Neural cell (in vitro differentiated cells): Measurements from ENCODE around the gene POP5.
"Not testable (repeated sequence)": the region's sequence is repeated elsewhere in the genome, so short reads cannot be mapped to it uniquely, and the experiment has no call there.

ENCODE experiments used
- EP300 ChIP-seq: fragments of 450-650 bp; conservative IDR thresholded peaks from 2 replicates; pipeline ENCODE4 v1.6.1; 2014; ENCODE audit warnings: antibody characterized with exemption, mild to moderate bottlenecking, moderate library complexity; ENCODE audit not compliant: poor library complexity, severe bottlenecking
- EZH2 ChIP-seq: fragments of 200-600, 300-800 bp; shearing (Covaris generic), sonication (generic); IDR thresholded peaks from 2 replicates; pipeline ENCODE4 v1.6.1; 2014; ENCODE audit warnings: antibody characterized with exemption, low read length, borderline replicate concordance, mild to moderate bottlenecking; ENCODE audit not compliant: insufficient read depth, poor library complexity, severe bottlenecking
- MXI1 ChIP-seq: fragments of 450-650 bp; conservative IDR thresholded peaks from 2 replicates; pipeline ENCODE4 v1.6.1; 2014; ENCODE audit warnings: antibody characterized with exemption, mild to moderate bottlenecking; ENCODE audit not compliant: poor library complexity, severe bottlenecking
- POLR2AphosphoS5 ChIP-seq: IDR thresholded peaks from 2 replicates; pipeline ENCODE4 v1.6.1; 2012
- RAD21 ChIP-seq: fragments of 450-650 bp; conservative IDR thresholded peaks from 2 replicates; pipeline ENCODE4 v1.6.1; 2014; ENCODE audit warnings: antibody characterized with exemption, mild to moderate bottlenecking, moderate library complexity
- SMC3 ChIP-seq: fragments of 450-650 bp; conservative IDR thresholded peaks from 2 replicates; pipeline ENCODE4 v1.6.1; 2014; ENCODE audit warnings: antibody characterized with exemption, mild to moderate bottlenecking, moderate library complexity; ENCODE audit not compliant: poor library complexity
- TAF1 ChIP-seq: IDR thresholded peaks from 2 replicates; pipeline ENCODE4 v1.6.1; 2012; ENCODE audit warnings: low read depth
- TF ChIP-seq, protein P1 (sequence below): fragments of 450-650 bp; IDR thresholded peaks from 2 replicates; pipeline ENCODE4 v1.5.1; 2014; ENCODE audit warnings: antibody characterized with exemption, mild to moderate bottlenecking, moderate library complexity; ENCODE audit not compliant: poor library complexity, severe bottlenecking
- TF ChIP-seq, protein P2 (sequence below): IDR thresholded peaks from 2 replicates; pipeline ENCODE4 v1.6.1; 2012; ENCODE audit warnings: borderline replicate concordance

DNA sequence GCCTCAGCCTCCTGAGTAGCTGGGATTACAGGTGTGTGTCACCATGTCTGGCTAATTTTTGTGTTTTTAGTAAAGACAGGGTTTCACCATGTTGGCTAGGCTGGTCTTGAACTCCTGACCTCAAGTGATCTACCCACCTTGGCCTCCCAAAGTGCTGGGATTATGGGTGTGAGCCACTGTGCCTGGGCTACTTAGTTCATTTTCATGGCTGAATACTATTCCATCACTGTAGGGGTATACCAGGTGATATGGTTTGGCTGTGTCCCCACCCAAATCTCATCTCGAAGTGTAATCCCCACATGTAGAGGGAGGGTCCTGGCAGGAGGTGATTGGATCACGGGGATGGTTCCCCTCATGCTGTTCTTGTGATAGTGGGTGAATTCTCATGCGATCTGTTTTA is 36.0 kb upstream of the POP5 start:
- not testable (repeated sequence) for TF ChIP-seq TAF1, EZH2, RAD21, POLR2AphosphoS5, SMC3, MXI1, EP300
- TF ChIP-seq, protein P1, sequence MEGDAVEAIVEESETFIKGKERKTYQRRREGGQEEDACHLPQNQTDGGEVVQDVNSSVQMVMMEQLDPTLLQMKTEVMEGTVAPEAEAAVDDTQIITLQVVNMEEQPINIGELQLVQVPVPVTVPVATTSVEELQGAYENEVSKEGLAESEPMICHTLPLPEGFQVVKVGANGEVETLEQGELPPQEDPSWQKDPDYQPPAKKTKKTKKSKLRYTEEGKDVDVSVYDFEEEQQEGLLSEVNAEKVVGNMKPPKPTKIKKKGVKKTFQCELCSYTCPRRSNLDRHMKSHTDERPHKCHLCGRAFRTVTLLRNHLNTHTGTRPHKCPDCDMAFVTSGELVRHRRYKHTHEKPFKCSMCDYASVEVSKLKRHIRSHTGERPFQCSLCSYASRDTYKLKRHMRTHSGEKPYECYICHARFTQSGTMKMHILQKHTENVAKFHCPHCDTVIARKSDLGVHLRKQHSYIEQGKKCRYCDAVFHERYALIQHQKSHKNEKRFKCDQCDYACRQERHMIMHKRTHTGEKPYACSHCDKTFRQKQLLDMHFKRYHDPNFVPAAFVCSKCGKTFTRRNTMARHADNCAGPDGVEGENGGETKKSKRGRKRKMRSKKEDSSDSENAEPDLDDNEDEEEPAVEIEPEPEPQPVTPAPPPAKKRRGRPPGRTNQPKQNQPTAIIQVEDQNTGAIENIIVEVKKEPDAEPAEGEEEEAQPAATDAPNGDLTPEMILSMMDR, result not testable (repeated sequence)
- TF ChIP-seq, protein P2, sequence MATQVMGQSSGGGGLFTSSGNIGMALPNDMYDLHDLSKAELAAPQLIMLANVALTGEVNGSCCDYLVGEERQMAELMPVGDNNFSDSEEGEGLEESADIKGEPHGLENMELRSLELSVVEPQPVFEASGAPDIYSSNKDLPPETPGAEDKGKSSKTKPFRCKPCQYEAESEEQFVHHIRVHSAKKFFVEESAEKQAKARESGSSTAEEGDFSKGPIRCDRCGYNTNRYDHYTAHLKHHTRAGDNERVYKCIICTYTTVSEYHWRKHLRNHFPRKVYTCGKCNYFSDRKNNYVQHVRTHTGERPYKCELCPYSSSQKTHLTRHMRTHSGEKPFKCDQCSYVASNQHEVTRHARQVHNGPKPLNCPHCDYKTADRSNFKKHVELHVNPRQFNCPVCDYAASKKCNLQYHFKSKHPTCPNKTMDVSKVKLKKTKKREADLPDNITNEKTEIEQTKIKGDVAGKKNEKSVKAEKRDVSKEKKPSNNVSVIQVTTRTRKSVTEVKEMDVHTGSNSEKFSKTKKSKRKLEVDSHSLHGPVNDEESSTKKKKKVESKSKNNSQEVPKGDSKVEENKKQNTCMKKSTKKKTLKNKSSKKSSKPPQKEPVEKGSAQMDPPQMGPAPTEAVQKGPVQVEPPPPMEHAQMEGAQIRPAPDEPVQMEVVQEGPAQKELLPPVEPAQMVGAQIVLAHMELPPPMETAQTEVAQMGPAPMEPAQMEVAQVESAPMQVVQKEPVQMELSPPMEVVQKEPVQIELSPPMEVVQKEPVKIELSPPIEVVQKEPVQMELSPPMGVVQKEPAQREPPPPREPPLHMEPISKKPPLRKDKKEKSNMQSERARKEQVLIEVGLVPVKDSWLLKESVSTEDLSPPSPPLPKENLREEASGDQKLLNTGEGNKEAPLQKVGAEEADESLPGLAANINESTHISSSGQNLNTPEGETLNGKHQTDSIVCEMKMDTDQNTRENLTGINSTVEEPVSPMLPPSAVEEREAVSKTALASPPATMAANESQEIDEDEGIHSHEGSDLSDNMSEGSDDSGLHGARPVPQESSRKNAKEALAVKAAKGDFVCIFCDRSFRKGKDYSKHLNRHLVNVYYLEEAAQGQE, result not testable (repeated sequence)
